ENCODE measurements around the gene KAZN.

GRCh38 chr1:14901371-14901954, 303.0 kb downstream of the KAZN start:
- no peak for TF ChIP-seq CTCF (IDR thresholded peaks at IDR 0.05)
- TF ChIP-seq POLR2A (IDR thresholded peaks at IDR 0.05): no peak
